Right atrium auricular region (tissue), 2 donors: Measurements from ENCODE around the gene WNK1. TPM values are rescaled to one million over a fixed set of nuclear protein-coding genes. Genes with fewer than 3 reads are reported as not detected.

Source experiments
- DNase-seq: peaks from one replicate; pipeline ENCODE4 v3.0.0-alpha.2; 2019; ENCODE audit warnings: low spot score
- H3K27ac ChIP-seq, 2 donors: fragments of 200-600 bp; sonication (generic); 1 replicate in 1 of 2; 2 replicates in 1 of 2; pipeline ENCODE4 v1.5.1; 2016 to 2019
- H3K27me3 ChIP-seq, 2 donors: fragments of 200-600 bp; sonication (generic); one replicate each; pipeline versions ENCODE4 v1.5.1 to v1.6.0; 2017 to 2019
- H3K36me3 ChIP-seq: fragments of 200-600 bp; sonication (generic); one replicate; pipeline ENCODE4 v1.5.1; 2016
- H3K4me1 ChIP-seq, 2 donors: fragments of 200-600 bp; sonication (generic); one replicate each; pipeline versions ENCODE4 v1.5.1 to v1.6.0; 2017 to 2019
- H3K4me3 ChIP-seq, 2 donors: fragments of 200-600 bp; sonication (generic); 1 replicate in 1 of 2; 2 replicates in 1 of 2; pipeline ENCODE4 v1.5.1; 2017 to 2019; ENCODE audit warnings: mild to moderate bottlenecking in 1 of 2, moderate library complexity in 1 of 2
- H3K9me3 ChIP-seq, 2 donors: fragments of 200-600 bp; sonication (generic); one replicate each; pipeline ENCODE4 v1.5.1; 2019
- CTCF ChIP-seq, 2 donors: fragments of 200-600 bp; sonication (generic); IDR thresholded peaks; one replicate each; pipeline ENCODE4 v1.5.1; 2019; ENCODE audit warnings: antibody characterized with exemption in 2 of 2
- total RNA-seq, 2 donors: library from RNA; depleted of rRNA; stranded (reverse); fragments of >200 nt; gene quantifications; one replicate each; pipeline ENCODE4 v1.1.0, GENCODE V29; 2016

WNK1 gene
- total RNA-seq, 2 donors from 2014 or later, result 195 to 215 TPM

DNA sequence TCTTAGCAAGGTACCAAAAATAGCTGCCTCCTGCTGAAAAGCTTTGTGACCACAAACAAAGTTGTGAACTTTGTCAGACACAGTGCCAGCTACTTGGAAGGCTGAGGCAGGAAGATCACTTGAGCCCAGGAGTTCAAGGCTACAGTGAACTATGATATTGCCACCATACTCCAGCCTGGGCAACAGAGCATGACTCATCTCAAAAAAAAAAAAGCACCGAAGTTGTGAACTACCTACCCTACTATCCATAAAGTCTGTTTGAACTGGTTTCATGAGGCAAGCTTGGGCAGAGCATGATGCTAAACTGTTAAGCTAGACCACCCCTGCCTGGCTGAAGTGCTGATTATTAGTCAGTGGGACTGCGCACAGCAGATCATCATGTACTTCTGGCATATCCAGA is 121.6 kb downstream of the WNK1 start:
- DNase-seq, result no peak
- Histone ChIP-seq H3K36me3 (peaks cover 62% of the 10 kb centered on the region), H3K27ac (no peak overlapping the region), H3K4me3 (no peak overlapping the region), H3K9me3 (no peaks in the 10 kb centered on the region), H3K27me3 (no peaks in the 10 kb centered on the region), H3K4me1 (no peaks in the 10 kb centered on the region)
- no peak for TF ChIP-seq CTCF (IDR thresholded peaks at IDR 0.05)

DNA sequence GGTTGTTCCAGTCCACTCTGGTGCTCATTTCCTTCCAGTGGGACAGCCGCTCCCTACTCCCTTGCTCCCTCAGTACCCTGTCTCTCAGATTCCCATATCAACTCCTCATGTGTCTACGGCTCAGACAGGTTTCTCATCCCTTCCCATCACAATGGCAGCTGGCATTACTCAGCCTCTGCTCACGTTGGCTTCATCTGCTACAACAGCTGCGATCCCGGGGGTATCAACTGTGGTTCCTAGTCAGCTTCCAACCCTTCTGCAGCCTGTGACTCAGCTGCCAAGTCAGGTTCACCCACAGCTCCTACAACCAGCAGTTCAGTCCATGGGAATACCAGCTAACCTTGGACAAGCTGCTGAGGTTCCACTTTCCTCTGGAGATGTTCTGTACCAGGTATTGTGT is 127.3 kb downstream of the WNK1 start:
- H3K27me3 ChIP-seq, result no peaks in the 10 kb centered on the region
- TF ChIP-seq CTCF (IDR thresholded peaks at IDR 0.05), result no peak
- H3K9me3 ChIP-seq, result no peaks in the 10 kb centered on the region
- no peaks in the 10 kb centered on the region for H3K4me1 ChIP-seq
- no peak overlapping the region for H3K27ac ChIP-seq
- no peak for DNase-seq
- H3K4me3 ChIP-seq, result no peak overlapping the region
- H3K36me3 ChIP-seq, result peaks cover 77% of the 10 kb centered on the region

GRCh38 chr12:880656-881055 is 128.3 kb downstream of the WNK1 start:
- peaks cover 79% of the 10 kb centered on the region for H3K36me3 ChIP-seq

DNA sequence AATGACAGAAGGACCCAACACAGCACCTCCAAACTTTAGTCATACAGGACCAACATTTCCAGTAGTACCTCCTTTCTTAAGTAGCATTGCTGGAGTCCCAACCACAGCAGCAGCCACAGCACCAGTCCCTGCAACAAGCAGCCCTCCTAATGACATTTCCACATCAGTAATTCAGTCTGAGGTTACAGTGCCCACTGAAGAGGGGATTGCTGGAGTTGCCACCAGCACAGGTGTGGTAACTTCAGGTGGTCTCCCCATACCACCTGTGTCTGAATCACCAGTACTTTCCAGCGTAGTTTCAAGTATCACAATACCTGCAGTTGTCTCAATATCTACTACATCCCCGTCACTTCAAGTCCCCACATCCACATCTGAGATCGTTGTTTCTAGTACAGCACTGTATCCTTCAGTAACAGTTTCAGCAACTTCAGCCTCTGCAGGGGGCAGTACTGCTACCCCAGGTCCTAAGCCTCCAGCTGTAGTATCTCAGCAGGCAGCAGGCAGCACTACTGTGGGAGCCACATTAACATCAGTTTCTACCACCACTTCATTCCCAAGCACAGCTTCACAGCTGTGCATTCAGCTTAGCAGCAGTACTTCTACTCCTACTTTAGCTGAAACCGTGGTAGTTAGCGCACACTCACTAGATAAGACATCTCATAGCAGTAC is 132.5 kb downstream of the WNK1 start:
- no peak for TF ChIP-seq CTCF (IDR thresholded peaks at IDR 0.05)
- no peaks in the 10 kb centered on the region for H3K9me3 ChIP-seq
- no peaks in the 10 kb centered on the region for H3K27me3 ChIP-seq
- H3K4me3 ChIP-seq, result no peak overlapping the region
- no peaks in the 10 kb centered on the region for H3K4me1 ChIP-seq
- H3K36me3 ChIP-seq, result peaks cover 100% of the 10 kb centered on the region
- no peak overlapping the region for H3K27ac ChIP-seq
- no peak for DNase-seq

More at GRCh38 chr12:880656-881055, 128.3 kb downstream of the WNK1 start:
- Histone ChIP-seq H3K4me1 (no peaks in the 10 kb centered on the region), H3K27ac (no peak overlapping the region), H3K9me3 (no peaks in the 10 kb centered on the region), H3K4me3 (no peak overlapping the region), H3K27me3 (no peaks in the 10 kb centered on the region)
- TF ChIP-seq CTCF (IDR thresholded peaks at IDR 0.05), result no peak
- no peak for DNase-seq

- H3K36me3 ChIP-seq, result peaks cover 100% of the 10 kb centered on the region
- no peaks in the 10 kb centered on the region for H3K27me3 ChIP-seq
- no peak for DNase-seq
- no peaks in the 10 kb centered on the region for H3K4me1 ChIP-seq
- no peak overlapping the region for H3K27ac ChIP-seq
- H3K4me3 ChIP-seq, result no peak overlapping the region
- TF ChIP-seq CTCF (IDR thresholded peaks at IDR 0.05), result no peak
- H3K9me3 ChIP-seq, result no peaks in the 10 kb centered on the region
Observed at GRCh38 chr12:885701-886100, 133.3 kb downstream of the WNK1 start.

DNA sequence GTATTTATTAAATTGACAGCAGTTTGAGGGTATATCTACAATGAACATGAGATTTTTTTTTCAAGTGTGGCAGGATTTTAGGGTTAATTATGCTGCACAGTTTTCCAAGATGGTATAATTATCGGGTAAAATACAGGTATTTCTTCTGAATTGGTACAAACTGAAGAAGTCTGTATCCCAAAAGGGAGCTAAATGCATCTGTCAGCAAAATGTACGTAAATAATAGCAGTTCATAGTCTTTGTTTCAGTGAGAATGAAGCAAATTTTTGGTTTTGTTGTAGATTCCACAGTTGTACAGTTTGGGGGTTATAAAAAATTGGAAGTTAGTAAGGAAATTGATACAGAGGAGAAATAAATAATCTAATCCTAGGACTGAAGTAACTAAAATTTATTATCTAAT is 133.8 kb downstream of the WNK1 start:
- H3K27me3 ChIP-seq, result no peaks in the 10 kb centered on the region
- no peak for DNase-seq
- H3K4me1 ChIP-seq, result no peaks in the 10 kb centered on the region
- no peak overlapping the region for H3K4me3 ChIP-seq
- peaks cover 100% of the 10 kb centered on the region for H3K36me3 ChIP-seq
- H3K9me3 ChIP-seq, result no peaks in the 10 kb centered on the region
- H3K27ac ChIP-seq, result no peak overlapping the region
- no peak for TF ChIP-seq CTCF (IDR thresholded peaks at IDR 0.05)
